Measurements from ENCODE around the gene MYL4.

MYL4 gene

GRCh38 chr17:47231334-47231733, 22.2 kb downstream of the MYL4 start:
- no peak for DNase-seq (ENCODE audit: extremely low spot score)
- ChIA-PET POLR2A (no interaction called here), CTCF (interaction anchor here (1.0 to 4.1 kb wide), 7 partner anchors 9 to 83 kb away, joined by 3 to 107 read pairs (median 12); partner anchors contain the start of gene MYL4)
- TF ChIP-seq CTCF (IDR thresholded peaks at IDR 0.05; ENCODE audit: control extremely low read depth, extremely low read depth, low read depth, missing control alignments) = no peak

- no peak for DNase-seq (ENCODE audit: extremely low spot score)
- ChIA-PET CTCF (interaction anchor here (1.0 to 4.1 kb wide), 5 partner anchors 10 to 83 kb away, joined by 3 to 107 read pairs (median 29); partner anchors contain the start of gene MYL4), POLR2A (no interaction called here)
- TF ChIP-seq CTCF (IDR thresholded peaks at IDR 0.05; ENCODE audit: control extremely low read depth, extremely low read depth, low read depth, missing control alignments) = no peak
Measured at GRCh38 chr17:47231866-47232265, 22.7 kb downstream of the MYL4 start.

GRCh38 chr17:47232465-47232864, 23.3 kb downstream of the MYL4 start:
- no peak for DNase-seq (ENCODE audit: extremely low spot score)
- no peak for TF ChIP-seq CTCF (IDR thresholded peaks at IDR 0.05; ENCODE audit: control extremely low read depth, extremely low read depth, low read depth, missing control alignments)
- ChIA-PET CTCF (interaction anchor here (1.0 to 5.1 kb wide), 4 partner anchors 13 to 84 kb away, joined by 4 to 29 read pairs (median 16); partner anchors contain the start of gene MYL4), POLR2A (no interaction called here)

- TF ChIP-seq CTCF (IDR thresholded peaks at IDR 0.05; ENCODE audit: control extremely low read depth, extremely low read depth, low read depth, missing control alignments) = no peak
- DNase-seq (ENCODE audit: extremely low spot score) = no peak
- CTCF ChIA-PET = interaction anchor here (1.5 to 5.1 kb wide), 3 partner anchors 14 to 81 kb away, joined by 3 to 27 read pairs (median 6); no protein-coding TSS in a partner anchor
- POLR2A ChIA-PET = no interaction called here
Measured at GRCh38 chr17:47235506-47235905, 26.4 kb downstream of the MYL4 start.

GRCh38 chr17:47235923-47236322, 26.8 kb downstream of the MYL4 start:
- no peak for DNase-seq (ENCODE audit: extremely low spot score)
- TF ChIP-seq CTCF (IDR thresholded peaks at IDR 0.05; ENCODE audit: control extremely low read depth, extremely low read depth, low read depth, missing control alignments) = no peak
- ChIA-PET CTCF (interaction anchor here (1.5 to 5.1 kb wide), 3 partner anchors 14 to 80 kb away, joined by 3 to 27 read pairs (median 6); no protein-coding TSS in a partner anchor), POLR2A (no interaction called here)

GRCh38 chr17:47237841-47238240, 28.7 kb downstream of the MYL4 start:
- CTCF ChIA-PET = interaction anchor here (1.2 to 1.4 kb wide), 2 partner anchors 7 to 378 kb away, joined by 3 read pairs; no protein-coding TSS in a partner anchor
- POLR2A ChIA-PET = no interaction called here

More at GRCh38 chr17:47237841-47238240, 28.7 kb downstream of the MYL4 start:
- no peak for DNase-seq (ENCODE audit: extremely low spot score)
- TF ChIP-seq CTCF (IDR thresholded peaks at IDR 0.05; ENCODE audit: control extremely low read depth, extremely low read depth, low read depth, missing control alignments) = no peak

Data from GM10248 (cell line).